ENCODE data around the gene NINJ2.

The NINJ2 gene

GRCh38 chr12:627863-628741 lies 35.1 kb downstream of the NINJ2 start:
- no peak for TF ChIP-seq CTCF (IDR thresholded peaks at IDR 0.05; ENCODE audit: borderline replicate concordance, insufficient read depth, low read depth, low read length)
- no peak overlapping the region for H3K4me3 ChIP-seq (ENCODE audit: low read depth, low read length)

- TF ChIP-seq CTCF (IDR thresholded peaks at IDR 0.05; ENCODE audit: borderline replicate concordance, insufficient read depth, low read depth, low read length) = no peak
- no peak overlapping the region for H3K4me3 ChIP-seq (ENCODE audit: low read depth, low read length)
Observed at GRCh38 chr12:627285-627684, 36.0 kb downstream of the NINJ2 start.

GRCh38 chr12:625998-626397 lies 37.2 kb downstream of the NINJ2 start:
- H3K4me3 ChIP-seq (ENCODE audit: low read depth, low read length) = no peak overlapping the region
- TF ChIP-seq CTCF (IDR thresholded peaks at IDR 0.05; ENCODE audit: borderline replicate concordance, insufficient read depth, low read depth, low read length) = no peak

- no peak overlapping the region for H3K4me3 ChIP-seq (ENCODE audit: low read depth, low read length)
- TF ChIP-seq CTCF (IDR thresholded peaks at IDR 0.05; ENCODE audit: borderline replicate concordance, insufficient read depth, low read depth, low read length) = no peak
Observed at GRCh38 chr12:623865-624372, 39.3 kb downstream of the NINJ2 start.

- H3K4me3 ChIP-seq (ENCODE audit: low read depth, low read length) = no peak overlapping the region
- no peak for TF ChIP-seq CTCF (IDR thresholded peaks at IDR 0.05; ENCODE audit: borderline replicate concordance, insufficient read depth, low read depth, low read length)
Observed at GRCh38 chr12:623172-623864, 39.9 kb downstream of the NINJ2 start.

- TF ChIP-seq CTCF (IDR thresholded peaks at IDR 0.05; ENCODE audit: borderline replicate concordance, insufficient read depth, low read depth, low read length) = no peak
- no peak overlapping the region for H3K4me3 ChIP-seq (ENCODE audit: low read depth, low read length)
Observed at GRCh38 chr12:622416-622815, 40.8 kb downstream of the NINJ2 start.

All from GM12875 (cell line).